HG02678 (cell line): ENCODE results near the gene CACNA1H.
"Not testable (repeated sequence)": the region's sequence is repeated elsewhere in the genome, so short reads cannot be mapped to it uniquely, and the experiment has no call there.

ENCODE experiments used
- ATAC-seq: cut with Tn5 transposase; IDR thresholded peaks from one replicate; pipeline ENCODE4 v1.9.1; 2021; ENCODE audit warnings: mild to moderate bottlenecking, moderate library complexity; ENCODE audit not compliant: unreplicated experiment

Gene CACNA1H

GRCh38 chr16:1243363-1243762 is 90.5 kb downstream of the CACNA1H start:
- not testable (repeated sequence) for ATAC-seq

DNA sequence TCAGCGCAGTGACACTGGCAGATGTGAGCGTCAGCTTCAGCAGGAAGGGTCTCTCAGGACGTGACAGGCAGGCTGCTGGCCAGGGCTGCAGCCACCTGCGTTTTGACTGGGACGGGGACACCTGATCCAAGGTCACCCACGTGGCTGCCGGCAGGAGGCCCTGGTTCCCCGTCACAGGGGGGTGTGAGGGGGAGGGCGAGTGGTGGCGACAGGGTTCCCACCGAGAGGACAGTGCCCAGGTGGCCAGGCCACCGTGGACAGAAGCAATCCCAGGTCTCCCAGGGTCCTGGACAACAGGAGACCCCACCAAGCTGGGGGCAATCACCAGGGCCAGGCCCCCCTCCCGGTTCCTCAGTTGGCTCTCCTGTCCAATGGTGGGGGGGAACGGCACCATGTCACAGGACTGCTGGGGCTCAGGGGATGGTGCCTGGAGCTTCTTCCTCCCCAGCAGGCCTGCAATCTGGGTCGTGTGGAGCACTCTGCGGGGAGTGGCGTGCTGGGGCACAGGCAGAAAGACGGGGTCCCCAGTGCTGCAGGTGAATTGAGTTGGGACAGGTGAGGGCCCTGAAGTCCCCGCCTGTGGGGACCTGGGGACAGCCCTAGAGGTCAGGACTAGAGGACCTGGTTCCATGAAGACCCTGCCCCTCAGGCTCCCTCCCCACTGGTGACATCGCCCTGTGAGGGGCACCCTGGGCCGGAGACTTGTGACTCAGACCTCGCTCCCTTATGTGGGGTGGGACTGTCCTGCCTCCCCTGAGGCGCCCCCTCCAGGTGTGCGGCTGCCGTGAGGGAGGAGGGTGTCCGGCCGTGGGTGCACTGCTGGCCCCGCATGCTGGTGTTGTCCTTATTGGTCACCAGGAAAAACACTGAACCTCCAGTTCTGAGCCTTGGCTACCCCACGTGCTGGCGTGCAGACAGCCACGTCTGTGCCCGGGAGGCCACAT is 91.3 kb downstream of the CACNA1H start:
- ATAC-seq: not testable (repeated sequence)

- ATAC-seq: no peak
Observed at GRCh38 chr16:1244881-1245280, 92.0 kb downstream of the CACNA1H start.

- no peak for ATAC-seq
Observed at GRCh38 chr16:1245452-1246020, 92.6 kb downstream of the CACNA1H start.

DNA sequence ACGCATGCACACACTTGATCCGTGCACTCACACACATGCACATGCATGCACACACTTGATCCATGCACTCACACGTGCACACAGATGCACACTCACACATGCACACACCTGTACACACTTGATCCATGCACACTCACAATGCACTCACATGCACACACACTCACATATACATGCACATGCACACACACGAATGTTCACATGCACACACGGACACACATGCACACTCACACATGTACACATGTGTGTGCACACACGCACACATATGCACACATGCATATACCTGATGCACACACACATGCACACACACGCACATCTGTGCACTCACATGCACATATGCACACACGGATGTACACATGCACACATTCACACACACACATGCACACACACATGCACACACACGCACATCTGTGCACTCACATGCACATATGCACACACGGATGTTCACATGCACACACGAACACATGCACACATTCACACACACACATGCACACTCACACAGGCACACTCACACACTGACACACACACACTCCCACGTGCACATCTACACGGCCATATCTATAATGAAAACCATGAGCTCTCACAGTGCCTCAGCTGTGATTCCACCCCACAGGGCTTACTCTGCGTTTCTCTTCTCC is 95.1 kb downstream of the CACNA1H start:
- ATAC-seq: not testable (repeated sequence)

GRCh38 chr16:1249031-1249755 is 96.3 kb downstream of the CACNA1H start:
- not testable (repeated sequence) for ATAC-seq

DNA sequence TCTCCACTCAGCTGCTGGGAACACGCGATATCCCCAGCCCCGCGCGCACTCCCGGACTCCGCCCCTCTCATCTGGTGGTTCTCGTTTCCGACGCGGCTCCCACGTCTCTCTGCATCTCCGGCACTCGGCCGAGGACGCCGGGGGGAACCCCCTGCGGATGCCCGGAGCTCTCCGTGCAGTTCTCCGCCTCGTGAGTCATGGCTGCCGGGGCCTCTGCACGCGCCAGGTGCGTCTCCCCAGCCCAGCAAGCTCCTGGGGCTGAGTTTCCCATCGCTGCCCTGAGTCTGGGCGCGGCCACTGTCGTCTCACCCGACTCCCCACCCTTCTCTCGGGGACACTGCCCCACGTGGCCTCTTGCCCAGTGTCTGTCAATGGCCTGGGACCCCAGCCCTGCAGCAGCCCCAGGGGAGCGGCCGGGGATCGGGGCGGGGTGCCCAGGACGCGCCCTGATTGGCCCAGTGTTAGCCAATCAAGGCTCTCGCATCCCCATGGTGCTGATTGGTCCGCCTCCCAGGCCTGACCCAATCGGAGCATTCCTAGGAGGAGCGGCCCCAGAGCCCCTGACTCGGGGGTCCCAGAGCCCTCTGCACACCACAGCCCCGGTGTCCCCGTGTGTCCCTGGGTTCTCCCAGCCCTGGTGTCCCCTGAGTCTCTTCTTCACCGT is 100.9 kb downstream of the CACNA1H start:
- ATAC-seq: not testable (repeated sequence)

DNA sequence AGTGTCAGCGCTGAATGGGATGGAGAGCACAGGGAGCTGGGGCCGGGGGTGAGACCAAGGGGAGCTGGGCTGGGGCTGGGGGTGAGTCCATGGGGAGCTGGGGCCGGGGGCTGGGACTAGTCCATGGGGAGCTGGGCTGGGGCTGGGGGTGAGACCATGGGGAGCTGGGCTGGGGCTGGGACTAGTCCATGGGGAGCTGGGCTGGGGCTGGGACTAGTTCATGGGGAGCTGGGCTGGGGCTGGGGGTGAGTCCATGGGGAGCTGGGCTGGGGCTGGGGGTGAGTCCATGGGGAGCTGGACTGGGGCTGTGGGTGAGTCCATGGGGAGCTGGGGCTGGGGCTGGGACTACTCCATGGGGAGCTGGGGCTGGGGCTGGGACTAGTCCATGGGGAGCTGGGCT is 101.9 kb downstream of the CACNA1H start:
- ATAC-seq: not testable (repeated sequence)

GRCh38 chr16:1255276-1256122 is 102.6 kb downstream of the CACNA1H start, which contains the start of gene TPSD1:
Gene TPSD1 (plus strand): TSS chr16:1256069. CDS start chr16:1256281, 212 bp downstream.
- ATAC-seq: not testable (repeated sequence)

GRCh38 chr16:1256296-1256873 is 103.5 kb downstream of the CACNA1H start:
- not testable (repeated sequence) for ATAC-seq

DNA sequence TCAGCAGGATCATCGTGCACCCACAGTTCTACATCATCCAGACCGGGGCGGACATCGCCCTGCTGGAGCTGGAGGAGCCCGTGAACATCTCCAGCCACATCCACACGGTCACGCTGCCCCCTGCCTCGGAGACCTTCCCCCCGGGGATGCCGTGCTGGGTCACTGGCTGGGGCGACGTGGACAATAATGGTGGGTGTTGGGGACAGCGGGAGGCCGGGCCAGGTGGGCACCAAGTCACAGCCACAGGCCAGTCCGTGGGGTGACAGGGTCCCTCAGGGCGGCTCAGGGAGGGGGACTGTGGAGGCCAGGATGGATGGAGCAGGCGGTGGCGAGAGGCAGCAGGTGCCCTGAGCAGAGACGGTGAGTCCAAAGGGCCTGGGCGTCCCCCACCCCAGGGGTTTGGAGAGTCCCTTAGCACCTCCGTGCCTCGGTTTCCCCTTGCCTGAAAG is 104.0 kb downstream of the CACNA1H start:
- no peak for ATAC-seq

- ATAC-seq: no peak
Observed at GRCh38 chr16:1257561-1258224, 104.8 kb downstream of the CACNA1H start.

- ATAC-seq: no peak
Observed at GRCh38 chr16:1258225-1258600, 105.3 kb downstream of the CACNA1H start.

GRCh38 chr16:1258906-1259759 is 106.2 kb downstream of the CACNA1H start:
- ATAC-seq: no peak

GRCh38 chr16:1259760-1260068 is 106.8 kb downstream of the CACNA1H start:
- ATAC-seq: no peak

- ATAC-seq: no peak
Observed at GRCh38 chr16:1260101-1260680, 107.3 kb downstream of the CACNA1H start.

GRCh38 chr16:1261131-1261892 is 108.4 kb downstream of the CACNA1H start:
- no peak for ATAC-seq
